ENCODE measurements around the gene ARMS2. TPM values are rescaled to one million over a fixed set of nuclear protein-coding genes. Genes with fewer than 3 reads are reported as not detected.
A peak's percentile ranks its signal among the peaks of the same experiment; 100 is the strongest.

The ARMS2 gene, protein sequence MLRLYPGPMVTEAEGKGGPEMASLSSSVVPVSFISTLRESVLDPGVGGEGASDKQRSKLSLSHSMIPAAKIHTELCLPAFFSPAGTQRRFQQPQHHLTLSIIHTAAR
- total RNA-seq (not detected), total RNA-seq (0 reads per million in 2 donors)

DNA sequence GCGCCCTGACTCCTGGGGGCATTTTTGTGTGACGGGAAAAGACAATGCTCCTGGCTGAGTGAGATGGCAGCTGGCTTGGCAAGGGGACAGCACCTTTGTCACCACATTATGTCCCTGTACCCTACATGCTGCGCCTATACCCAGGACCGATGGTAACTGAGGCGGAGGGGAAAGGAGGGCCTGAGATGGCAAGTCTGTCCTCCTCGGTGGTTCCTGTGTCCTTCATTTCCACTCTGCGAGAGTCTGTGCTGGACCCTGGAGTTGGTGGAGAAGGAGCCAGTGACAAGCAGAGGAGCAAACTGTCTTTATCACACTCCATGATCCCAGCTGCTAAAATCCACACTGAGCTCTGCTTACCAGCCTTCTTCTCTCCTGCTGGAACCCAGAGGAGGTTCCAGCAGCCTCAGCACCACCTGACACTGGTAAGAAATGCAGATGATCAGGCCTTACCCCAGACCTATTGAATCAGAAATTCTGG lies at the start of gene ARMS2:
TSS of gene ARMS2 (plus strand) at position 51 of the 478 bp plus-strand sequence. CDS start at position 126, 75 bp downstream.
- no peaks in the 10 kb centered on the region for H3K9me3 ChIP-seq (ENCODE audit: control insufficient read depth, low read length, poor library complexity, severe bottlenecking)
- Mint-ChIP-seq H3K4me3 (no peak within 1 kb of the TSS), H3K27me3 (peaks cover 49% of the 10 kb centered on the region), H3K36me3 (ENCODE audit: low read depth) (no peaks in the 10 kb centered on the region), H3K27ac (no peak within 1 kb of the TSS), H3K4me1 (peaks cover 6% of the 10 kb centered on the region)
- DNase-seq (no peak), ATAC-seq (no peak)

DNA sequence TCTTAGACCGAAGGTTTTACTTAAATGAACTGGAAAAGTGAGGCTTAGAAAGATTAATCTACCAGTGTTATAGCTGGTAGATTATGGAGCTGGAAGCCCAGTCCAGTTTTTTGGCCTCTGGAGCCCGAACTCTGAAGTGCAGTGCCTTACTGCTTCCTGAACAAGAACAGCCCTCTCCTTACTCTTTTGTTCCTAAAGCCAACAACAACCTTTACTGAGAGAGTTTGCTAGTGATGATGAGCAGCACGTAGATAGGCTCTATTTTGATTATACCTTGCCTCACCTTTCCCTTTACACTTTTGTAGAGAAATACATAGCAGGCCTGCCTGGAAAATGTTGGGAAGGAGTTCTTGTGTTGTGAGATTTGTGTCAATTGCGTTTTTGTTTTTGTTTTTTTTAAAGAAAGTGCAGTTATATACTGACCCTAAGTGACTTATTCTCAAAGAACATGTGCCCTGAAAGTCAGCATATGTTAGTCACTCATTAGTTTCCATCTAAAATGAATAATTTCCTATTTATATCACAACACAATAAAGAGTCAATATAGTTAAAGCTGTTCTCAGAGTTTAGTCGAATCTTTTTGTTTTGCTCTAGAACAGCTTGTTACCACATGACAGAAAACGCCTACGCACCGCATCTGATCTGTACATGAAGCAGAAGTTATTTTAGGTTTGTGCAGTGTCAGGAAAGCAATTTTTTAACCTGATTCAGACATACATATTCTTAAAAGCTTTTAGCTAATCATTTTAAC lies 46.9 kb upstream of the ARMS2 start:
- H3K36me3 Mint-ChIP-seq (ENCODE audit: low read depth), result peaks cover 2% of the 10 kb centered on the region
- H3K27me3 Mint-ChIP-seq, result no peaks in the 10 kb centered on the region
- DNase-seq (no peak), ATAC-seq (peak; percentile 37)
- H3K4me1 Mint-ChIP-seq, result peaks cover 14% of the 10 kb centered on the region
- H3K27ac Mint-ChIP-seq, result peak overlapping the region; percentile 71
- H3K9me3 ChIP-seq (ENCODE audit: control insufficient read depth, low read length, poor library complexity, severe bottlenecking), result no peaks in the 10 kb centered on the region
- H3K4me3 Mint-ChIP-seq, result no peak overlapping the region

DNA sequence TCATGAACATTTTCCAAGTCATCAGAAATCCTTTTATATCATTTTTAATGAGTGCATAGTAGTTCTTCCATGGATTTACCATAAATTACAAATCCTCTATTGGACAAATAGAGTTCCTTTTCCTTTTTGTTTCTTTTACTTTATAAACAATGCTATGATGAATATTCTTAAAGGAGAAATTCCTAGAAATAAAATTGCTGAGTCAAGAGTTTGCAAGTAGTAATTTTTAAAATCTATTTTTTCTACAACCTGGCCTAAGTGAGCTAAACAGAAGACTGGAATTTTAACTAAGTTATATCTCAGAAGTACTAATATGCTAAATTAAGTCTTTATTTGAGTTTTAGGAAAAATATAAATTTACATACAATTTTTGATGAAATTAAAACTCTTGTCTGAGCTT lies 41.1 kb upstream of the ARMS2 start:
- ATAC-seq (no peak), DNase-seq (no peak)
- H3K27ac Mint-ChIP-seq, result peak overlapping the region; percentile 14
- no peaks in the 10 kb centered on the region for H3K27me3 Mint-ChIP-seq
- H3K4me3 Mint-ChIP-seq, result no peak overlapping the region
- peaks cover 2% of the 10 kb centered on the region for H3K36me3 Mint-ChIP-seq (ENCODE audit: low read depth)
- peaks cover 18% of the 10 kb centered on the region for H3K4me1 Mint-ChIP-seq
- no peaks in the 10 kb centered on the region for H3K9me3 ChIP-seq (ENCODE audit: control insufficient read depth, low read length, poor library complexity, severe bottlenecking)

DNA sequence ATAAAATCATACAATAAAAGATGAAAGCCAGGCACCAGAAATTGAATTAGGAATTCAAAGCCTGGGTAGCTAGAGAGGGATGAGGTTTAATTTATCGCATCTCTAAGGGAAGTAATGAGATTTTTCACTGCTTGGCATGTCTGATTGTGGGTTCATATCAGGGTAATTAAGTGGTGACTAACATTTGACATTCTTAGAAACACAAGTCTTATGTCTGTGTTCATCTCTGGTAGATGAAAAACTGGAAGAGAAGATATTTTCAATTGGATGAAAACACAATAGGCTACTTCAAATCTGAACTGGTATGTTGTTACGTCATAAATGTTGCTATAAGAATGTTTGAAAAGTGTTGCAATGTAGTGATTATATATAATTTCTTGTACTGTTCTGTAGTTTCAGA lies 36.8 kb upstream of the ARMS2 start:
- Mint-ChIP-seq H3K27me3 (no peaks in the 10 kb centered on the region), H3K27ac (peak overlapping the region; percentile 92), H3K4me1 (peaks cover 37% of the 10 kb centered on the region), H3K36me3 (ENCODE audit: low read depth) (peaks cover 7% of the 10 kb centered on the region), H3K4me3 (no peak overlapping the region)
- no peaks in the 10 kb centered on the region for H3K9me3 ChIP-seq (ENCODE audit: control insufficient read depth, low read length, poor library complexity, severe bottlenecking)
- DNase-seq, result no peak
- no peak for ATAC-seq

DNA sequence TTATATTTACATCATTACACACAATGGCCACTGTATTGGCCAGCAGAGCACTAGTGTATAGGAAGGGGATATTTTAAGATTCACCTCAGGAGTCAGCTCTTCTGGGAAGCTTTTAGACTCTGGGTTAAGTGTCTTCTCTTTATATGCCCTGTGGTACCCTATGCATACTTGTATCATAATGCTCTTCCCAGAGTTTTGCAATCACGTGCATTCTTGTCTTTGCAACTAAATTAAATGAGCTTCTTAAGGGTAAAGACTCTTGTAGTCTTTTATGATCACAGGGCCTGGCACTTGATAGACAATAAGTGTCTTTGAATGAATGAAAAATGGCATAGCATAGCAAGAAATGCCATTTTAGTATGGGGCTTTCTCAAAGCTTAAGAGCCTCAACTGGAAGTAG lies 35.4 kb upstream of the ARMS2 start:
- no peak for DNase-seq
- ATAC-seq, result no peak
- peaks cover 37% of the 10 kb centered on the region for H3K4me1 Mint-ChIP-seq
- no peaks in the 10 kb centered on the region for H3K9me3 ChIP-seq (ENCODE audit: control insufficient read depth, low read length, poor library complexity, severe bottlenecking)
- H3K4me3 Mint-ChIP-seq, result no peak overlapping the region
- H3K27me3 Mint-ChIP-seq, result no peaks in the 10 kb centered on the region
- H3K36me3 Mint-ChIP-seq (ENCODE audit: low read depth), result peaks cover 7% of the 10 kb centered on the region
- no peak overlapping the region for H3K27ac Mint-ChIP-seq

DNA sequence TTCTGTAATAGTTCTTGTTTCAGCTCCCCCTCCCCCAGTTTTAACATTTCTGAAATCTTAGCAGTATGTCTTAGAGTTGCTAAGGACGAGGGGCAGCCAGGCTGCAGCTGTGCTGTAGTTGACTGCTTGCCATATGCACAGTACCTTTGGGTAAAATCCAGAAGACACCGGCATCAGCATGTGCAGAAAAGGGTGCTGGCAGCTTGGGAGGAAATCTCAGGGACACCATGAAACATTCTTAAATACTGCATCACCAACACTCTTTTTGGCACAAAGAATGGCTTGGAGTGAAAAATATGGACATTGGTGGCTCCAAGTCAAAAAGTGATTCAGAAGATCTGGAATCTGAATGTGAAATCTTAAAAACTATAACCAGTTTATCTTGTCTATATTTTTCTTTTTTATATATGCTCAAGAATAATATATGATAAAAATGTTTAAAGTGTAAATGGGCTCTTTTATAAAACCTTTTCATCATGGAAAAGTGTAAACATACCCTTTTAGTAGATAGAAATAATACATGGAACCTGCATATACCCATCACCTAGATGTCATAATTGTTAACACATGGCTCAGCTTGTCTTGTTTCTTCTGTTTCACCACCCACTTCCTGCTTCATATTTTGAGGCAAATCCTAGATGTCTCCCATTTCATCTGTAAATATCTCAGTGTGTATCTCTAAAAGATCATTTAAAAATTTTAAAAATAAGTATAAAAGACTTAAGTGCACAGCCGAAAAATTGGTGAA lies 34.4 kb upstream of the ARMS2 start:
- Mint-ChIP-seq H3K4me1 (peaks cover 36% of the 10 kb centered on the region), H3K4me3 (no peak overlapping the region), H3K27ac (peak overlapping the region; percentile 88), H3K36me3 (ENCODE audit: low read depth) (peaks cover 7% of the 10 kb centered on the region), H3K27me3 (no peaks in the 10 kb centered on the region)
- no peak for DNase-seq
- H3K9me3 ChIP-seq (ENCODE audit: control insufficient read depth, low read length, poor library complexity, severe bottlenecking), result no peaks in the 10 kb centered on the region
- no peak for ATAC-seq

DNA sequence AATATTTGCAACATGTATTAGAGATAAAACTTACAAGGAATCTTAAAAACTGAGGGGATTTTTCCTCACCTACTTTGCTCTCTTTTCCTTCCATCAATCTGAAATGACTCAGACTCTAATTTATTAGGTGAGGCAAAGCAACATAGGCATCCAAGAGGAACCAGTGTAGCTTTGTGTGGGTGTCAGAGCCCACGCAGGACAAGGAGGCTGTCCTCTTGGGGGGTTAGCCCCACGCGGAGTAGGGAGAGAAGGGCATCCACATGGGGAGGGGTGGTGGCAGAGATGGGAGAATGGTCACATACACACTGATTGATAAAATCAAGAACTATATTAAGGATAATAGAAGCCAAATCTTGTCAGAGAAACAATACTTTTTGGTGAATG lies 33.8 kb upstream of the ARMS2 start:
- H3K36me3 Mint-ChIP-seq (ENCODE audit: low read depth), result peaks cover 7% of the 10 kb centered on the region
- H3K27me3 Mint-ChIP-seq, result no peaks in the 10 kb centered on the region
- H3K4me3 Mint-ChIP-seq, result peak overlapping the region; percentile 55
- ATAC-seq (no peak), DNase-seq (no peak)
- H3K27ac Mint-ChIP-seq, result peak overlapping the region; percentile 88
- peaks cover 36% of the 10 kb centered on the region for H3K4me1 Mint-ChIP-seq
- H3K9me3 ChIP-seq (ENCODE audit: control insufficient read depth, low read length, poor library complexity, severe bottlenecking), result no peaks in the 10 kb centered on the region

DNA sequence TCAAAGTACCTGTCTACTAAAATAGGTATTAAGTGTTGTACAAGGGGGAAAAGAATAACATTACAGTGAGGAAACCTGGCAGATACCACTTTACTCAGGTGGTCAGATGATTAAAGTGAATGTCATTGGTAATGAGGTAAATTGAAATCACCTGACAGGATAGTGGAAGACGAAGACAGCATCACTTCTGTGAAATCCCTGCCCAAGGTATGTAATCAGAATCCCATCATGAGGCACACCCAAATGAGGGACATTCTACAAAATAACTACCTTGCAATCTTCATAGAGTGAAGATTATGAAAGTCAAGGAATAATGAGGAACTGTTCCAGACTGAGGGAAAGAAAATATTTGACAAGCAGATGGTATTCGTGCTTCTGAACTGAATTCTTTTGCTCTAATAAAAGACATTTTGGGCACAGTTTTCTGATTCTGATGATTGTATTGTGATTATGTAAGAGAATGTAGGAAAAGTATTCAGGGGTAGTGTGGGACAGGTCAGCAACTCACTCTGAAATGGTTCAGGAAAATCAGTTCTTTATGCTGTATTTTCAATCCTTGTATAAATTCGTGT lies 33.3 kb upstream of the ARMS2 start:
- Mint-ChIP-seq H3K36me3 (ENCODE audit: low read depth) (peaks cover 10% of the 10 kb centered on the region), H3K27ac (peak overlapping the region; percentile 88), H3K27me3 (no peaks in the 10 kb centered on the region), H3K4me1 (peaks cover 32% of the 10 kb centered on the region), H3K4me3 (peak overlapping the region; percentile 55)
- H3K9me3 ChIP-seq (ENCODE audit: control insufficient read depth, low read length, poor library complexity, severe bottlenecking), result no peaks in the 10 kb centered on the region
- ATAC-seq, result no peak
- DNase-seq, result no peak

DNA sequence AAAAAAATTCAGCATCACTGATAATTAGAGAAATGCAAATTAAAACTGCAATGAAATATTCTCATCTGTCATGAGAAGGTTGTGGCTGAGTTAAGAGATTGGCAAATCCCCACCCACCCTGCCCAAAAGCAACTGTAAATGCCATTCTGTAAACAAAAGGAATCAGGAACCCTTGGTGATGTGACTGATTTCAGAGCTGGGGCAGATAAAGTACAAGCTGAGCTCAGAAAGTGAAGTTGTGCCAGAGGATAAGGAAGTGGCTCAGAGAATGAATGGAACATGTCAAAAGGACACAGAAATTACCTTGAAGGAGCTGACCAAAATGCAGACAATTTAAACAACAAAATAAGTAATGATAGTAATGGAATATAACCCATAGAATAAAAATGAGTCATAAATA lies 32.7 kb upstream of the ARMS2 start:
- Mint-ChIP-seq H3K4me1 (peaks cover 28% of the 10 kb centered on the region), H3K27me3 (no peaks in the 10 kb centered on the region), H3K4me3 (no peak overlapping the region), H3K36me3 (ENCODE audit: low read depth) (peaks cover 10% of the 10 kb centered on the region), H3K27ac (peak overlapping the region; percentile 88)
- no peak for ATAC-seq
- no peaks in the 10 kb centered on the region for H3K9me3 ChIP-seq (ENCODE audit: control insufficient read depth, low read length, poor library complexity, severe bottlenecking)
- no peak for DNase-seq

DNA sequence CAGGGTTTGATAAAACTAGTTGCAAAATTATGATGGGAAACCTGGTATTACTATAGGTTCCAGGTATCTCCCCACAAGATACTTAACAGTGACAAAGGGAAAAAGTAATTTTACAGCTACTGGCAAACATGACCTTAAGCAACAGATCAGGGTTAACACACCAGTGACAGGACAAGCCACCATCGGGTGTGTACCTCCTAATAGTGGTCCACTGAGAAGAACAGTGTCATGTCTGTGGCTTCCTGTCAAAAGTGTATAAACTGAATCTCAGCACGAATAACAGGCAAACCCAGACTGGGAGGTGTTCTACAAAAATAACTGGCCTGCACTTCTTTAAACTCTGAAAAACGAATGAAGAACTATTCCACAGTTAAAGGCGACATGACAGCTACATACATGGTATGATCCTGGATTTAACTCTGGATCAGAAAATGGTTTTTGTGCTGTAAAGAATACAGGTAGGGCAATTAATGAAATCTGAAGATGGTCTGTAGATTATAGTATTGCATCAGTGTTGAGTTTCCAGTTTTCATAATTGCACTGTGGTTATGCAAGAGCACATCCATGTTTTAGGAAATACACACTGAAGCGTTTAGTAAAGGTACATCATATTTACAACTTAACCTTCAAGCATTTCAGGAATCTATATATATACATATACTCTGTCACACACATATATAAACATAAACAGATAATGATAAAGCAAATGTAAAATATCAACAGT lies 32.0 kb upstream of the ARMS2 start:
- ATAC-seq, result peak; percentile 66
- Mint-ChIP-seq H3K4me3 (peak overlapping the region; percentile 33), H3K27ac (peak overlapping the region; percentile 84), H3K27me3 (no peaks in the 10 kb centered on the region), H3K36me3 (ENCODE audit: low read depth) (peaks cover 10% of the 10 kb centered on the region), H3K4me1 (peaks cover 27% of the 10 kb centered on the region)
- H3K9me3 ChIP-seq (ENCODE audit: control insufficient read depth, low read length, poor library complexity, severe bottlenecking), result no peaks in the 10 kb centered on the region
- DNase-seq, result no peak

DNA sequence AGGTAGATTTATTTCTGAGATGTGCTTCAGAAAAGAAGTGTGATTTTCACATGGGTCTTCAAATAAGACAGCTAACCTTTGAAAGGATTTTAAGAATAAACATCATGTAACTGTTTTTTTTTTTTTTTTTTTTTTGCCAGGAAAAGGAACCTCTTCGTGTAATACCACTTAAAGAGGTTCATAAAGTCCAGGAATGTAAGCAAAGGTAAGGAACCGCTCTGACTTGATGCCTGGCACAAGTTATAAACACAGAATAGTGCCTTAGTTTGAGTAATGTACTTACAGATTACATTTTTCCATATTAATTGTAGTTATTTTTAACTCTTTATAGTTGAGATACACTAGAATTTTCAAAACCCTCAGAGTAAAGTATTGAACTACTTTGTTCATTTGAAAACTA lies 30.4 kb upstream of the ARMS2 start:
- Mint-ChIP-seq H3K36me3 (ENCODE audit: low read depth) (peaks cover 13% of the 10 kb centered on the region), H3K27ac (no peak overlapping the region), H3K4me1 (peaks cover 26% of the 10 kb centered on the region), H3K27me3 (no peaks in the 10 kb centered on the region), H3K4me3 (no peak overlapping the region)
- H3K9me3 ChIP-seq (ENCODE audit: control insufficient read depth, low read length, poor library complexity, severe bottlenecking), result no peaks in the 10 kb centered on the region
- no peak for ATAC-seq
- DNase-seq, result no peak

DNA sequence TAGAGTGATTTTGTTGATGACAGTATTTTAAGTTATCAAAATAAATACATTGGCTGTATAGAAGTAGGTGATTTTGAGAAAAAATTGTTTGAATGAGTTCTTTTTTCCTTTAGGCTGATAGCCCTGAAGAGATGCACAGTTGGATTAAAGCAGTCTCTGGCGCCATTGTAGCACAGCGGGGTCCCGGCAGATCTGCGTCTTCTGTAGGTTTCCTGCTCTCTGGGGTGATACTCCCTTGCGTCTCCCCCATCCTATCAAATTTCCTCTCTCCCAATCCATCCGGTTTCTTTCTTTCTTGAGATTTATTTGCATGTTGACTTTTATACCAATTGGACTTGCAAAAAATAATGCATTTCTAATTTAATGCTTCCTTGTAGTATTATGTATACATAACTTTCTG lies 27.6 kb upstream of the ARMS2 start:
- DNase-seq (no peak), ATAC-seq (no peak)
- Mint-ChIP-seq H3K4me3 (no peak overlapping the region), H3K4me1 (peaks cover 11% of the 10 kb centered on the region), H3K27ac (peak overlapping the region; percentile 3), H3K27me3 (no peaks in the 10 kb centered on the region), H3K36me3 (ENCODE audit: low read depth) (peaks cover 6% of the 10 kb centered on the region)
- no peaks in the 10 kb centered on the region for H3K9me3 ChIP-seq (ENCODE audit: control insufficient read depth, low read length, poor library complexity, severe bottlenecking)

DNA sequence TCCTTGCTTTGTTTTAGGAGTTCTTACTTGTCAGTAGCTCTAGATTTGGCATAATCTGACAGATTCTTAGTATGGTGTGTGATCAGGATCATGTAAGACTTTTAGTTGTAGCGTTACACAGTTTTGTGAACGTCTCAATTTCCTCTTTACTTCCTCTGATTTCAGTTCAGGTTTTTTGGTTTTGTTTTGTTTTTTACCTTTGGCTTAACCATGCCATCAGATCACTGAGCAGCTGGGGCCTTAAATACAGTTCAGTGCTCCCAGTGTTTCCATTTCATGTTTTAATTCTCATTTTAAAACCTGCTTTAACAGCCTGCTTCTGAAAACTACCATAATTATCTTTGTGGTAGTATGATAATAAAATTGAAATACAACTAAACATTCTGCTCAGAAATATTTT lies 27.2 kb upstream of the ARMS2 start:
- H3K9me3 ChIP-seq (ENCODE audit: control insufficient read depth, low read length, poor library complexity, severe bottlenecking), result no peaks in the 10 kb centered on the region
- H3K27ac Mint-ChIP-seq, result peak overlapping the region; percentile 3
- no peak for DNase-seq
- H3K36me3 Mint-ChIP-seq (ENCODE audit: low read depth), result peaks cover 6% of the 10 kb centered on the region
- H3K4me1 Mint-ChIP-seq, result peaks cover 8% of the 10 kb centered on the region
- no peak overlapping the region for H3K4me3 Mint-ChIP-seq
- H3K27me3 Mint-ChIP-seq, result no peaks in the 10 kb centered on the region
- ATAC-seq, result no peak
